A549 (cell line): ENCODE results near the gene SMAD3. TPM values are rescaled to one million over a fixed set of nuclear protein-coding genes. Genes with fewer than 3 reads are reported as not detected.
A peak's percentile ranks its signal among the peaks of the same experiment; 100 is the strongest.

Experiments used
- ATAC-seq, 2 experiments: fragments of 200-7000 bp in 1 of 2; fragments of >200 bp in 1 of 2; cut with Nextera tagmentation in 1 of 2; cut with Tn5 transposase in 1 of 2; 3 replicates each; pipeline versions ENCODE4 v1.8.0 to v1.9.1; 2018 to 2020; ENCODE audit warnings: mild to moderate bottlenecking in 1 of 2, moderate library complexity in 1 of 2
- CTCF ChIA-PET: fragments of 300-600 bp; sonication (Branson Sonifier 250); formaldehyde crosslinking; extraction: SDS; loops from one replicate; lab custom pipeline; 2021; ENCODE audit warnings: antibody characterized with exemption, inconsistent platforms; lab: Yijun Ruan, JAX
- POLR2A ChIA-PET: fragments of 350-600 bp; formaldehyde crosslinking; extraction: SDS; loops from one replicate; lab custom pipeline; 2021; ENCODE audit warnings: antibody characterized with exemption, inconsistent platforms; lab: Yijun Ruan, JAX
- DNase-seq, 2 experiments: peaks; one replicate each; pipeline versions ENCODE4 v3.0.0 to v3.0.0-alpha.2; 2011 to 2016; ENCODE audit warnings: low read depth in 1 of 2, low spot score in 1 of 2
- FAIRE-seq: peaks from 2 replicates; lab custom pipeline; 2011; peaks lifted over from hg19 to GRCh38; lab: Jason Lieb, UNC
- H3K27ac ChIP-seq, 2 experiments: fragments of >200 bp; sonication (Bioruptor Twin); formaldehyde crosslinking; 3 replicates each; pipeline ENCODE4 v1.5.1; 2016 to 2017
- H3K4me1 ChIP-seq: fragments of >200 bp; sonication (Bioruptor Twin); formaldehyde crosslinking; 3 replicates; pipeline ENCODE4 v1.6.1; 2016
- H3K4me2 ChIP-seq: fragments of >200 bp; sonication (Bioruptor Twin); formaldehyde crosslinking; 3 replicates; pipeline ENCODE4 v1.6.1; 2016
- H3K4me3 ChIP-seq: fragments of >200 bp; sonication (Bioruptor Twin); formaldehyde crosslinking; 3 replicates; pipeline ENCODE4 v1.5.1; 2016
- H3K9me3 ChIP-seq: fragments of >200 bp; sonication (Bioruptor Twin); formaldehyde crosslinking; 3 replicates; pipeline ENCODE4 v1.6.1; 2016
- BHLHE40 ChIP-seq: IDR thresholded peaks from 2 replicates; pipeline ENCODE4 v1.6.1; 2012; ENCODE audit warnings: low read depth, low read length, inconsistent platforms
- CBX2 ChIP-seq: fragments of 200-600 bp; sonication (generic); IDR thresholded peaks from 2 replicates; pipeline ENCODE4 v1.6.1; 2016; ENCODE audit warnings: low read depth, mild to moderate bottlenecking, borderline replicate concordance
- CBX8 ChIP-seq: fragments of 200-600 bp; sonication (generic); IDR thresholded peaks from 2 replicates; pipeline ENCODE4 v1.6.1; 2016
- CHD2 ChIP-seq: fragments of 150-350 bp; IDR thresholded peaks from 2 replicates; pipeline ENCODE4 v1.6.1; 2014; ENCODE audit warnings: low read length; ENCODE audit not compliant: partially characterized antibody
- CHD4 ChIP-seq: fragments of 200-600 bp; sonication (generic); IDR thresholded peaks from 2 replicates; pipeline ENCODE4 v1.6.1; 2016; ENCODE audit warnings: antibody characterized with exemption, mild to moderate bottlenecking, borderline replicate concordance
- EHF ChIP-seq: fragments of 250-450 bp; sonication (Bioruptor Pico); IDR thresholded peaks from 2 replicates; pipeline ENCODE4 v1.5.0; 2020; ENCODE audit warnings: mild to moderate bottlenecking
- EP300 ChIP-seq, 2 experiments: fragments of >200 bp; sonication (Bioruptor Twin); formaldehyde crosslinking; IDR thresholded peaks; 2 replicates in 1 of 2; 3 replicates in 1 of 2; pipeline ENCODE4 v1.6.1; 2016 to 2017
- FOSL2 ChIP-seq, 2 experiments: fragments of 450-650 bp in 1 of 2; fragments of >200 bp in 1 of 2; sonication (Bioruptor Twin) in 1 of 2; formaldehyde crosslinking; IDR thresholded peaks; 2 replicates each; pipeline versions ENCODE4 v1.5.0 to v1.6.1; 2016 to 2020; ENCODE audit warnings: mild to moderate bottlenecking in 1 of 2, moderate library complexity in 1 of 2
- HOXA7 ChIP-seq: fragments of 250-450 bp; sonication (Bioruptor Pico); IDR thresholded peaks from 2 replicates; pipeline ENCODE4 v1.5.0; 2020; ENCODE audit warnings: mild to moderate bottlenecking, moderate library complexity
- HOXB5 ChIP-seq: fragments of 250-450 bp; sonication (Bioruptor Pico); IDR thresholded peaks from 2 replicates; pipeline ENCODE4 v1.5.0; 2020; ENCODE audit warnings: mild to moderate bottlenecking, moderate library complexity
- JUNB ChIP-seq: fragments of >200 bp; sonication (Bioruptor Twin); formaldehyde crosslinking; IDR thresholded peaks from 2 replicates; pipeline ENCODE4 v1.6.1; 2016
- KDM1A ChIP-seq: fragments of 200-600 bp; sonication (generic); IDR thresholded peaks from 2 replicates; pipeline ENCODE4 v1.6.1; 2016; ENCODE audit warnings: low read depth, mild to moderate bottlenecking
- KDM5A ChIP-seq: fragments of 200-600 bp; sonication (generic); IDR thresholded peaks from 2 replicates; pipeline ENCODE4 v1.6.1; 2016; ENCODE audit warnings: antibody characterized with exemption, mild to moderate bottlenecking
- NFE2L2 ChIP-seq: fragments of 150-350 bp; conservative IDR thresholded peaks from 2 replicates; pipeline ENCODE4 v1.6.1; 2014; ENCODE audit warnings: low read length
- POLR2AphosphoS2 ChIP-seq: conservative IDR thresholded peaks from 2 replicates; pipeline ENCODE4 v1.6.1; 2012; ENCODE audit warnings: low read length, improper control_type of control experiment, inconsistent platforms
- SREBF2 ChIP-seq: fragments of 450-650 bp; IDR thresholded peaks from 2 replicates; pipeline ENCODE4 v1.6.1; 2014; ENCODE audit warnings: mild to moderate bottlenecking, moderate library complexity
- ZSCAN20 ChIP-seq: fragments of 250-450 bp; sonication (Bioruptor Pico); IDR thresholded peaks from 2 replicates; pipeline ENCODE4 v1.8.0; 2022; ENCODE audit warnings: mild to moderate bottlenecking, moderate library complexity
- WGBS: methylation state at CpG from one replicate; pipeline ENCODE4 v1.1.6; 2017; ENCODE audit errors: missing lambda C conversion rate; 5-methylcytosine and 5-hydroxymethylcytosine counted together
- polyA plus RNA-seq, 4 experiments: library from polyadenylated mRNA; depleted of rRNA in 3 of 4; stranded (reverse); fragments of >200 nt; fragmentation: RNase III in 1 of 4; extraction: RNeasy Plus Mini Kit Qiagen cat#74134 plus additional on column Dnase treatment in 1 of 4; gene quantifications; 2 replicates in 3 of 4; 3 replicates in 1 of 4; pipeline ENCODE4 v1.2.3, GENCODE V29; 2011 to 2017
- TF ChIP-seq, protein P1 (sequence below): fragments of >200 bp; sonication (Bioruptor Twin); formaldehyde crosslinking; IDR thresholded peaks from 3 replicates; pipeline ENCODE4 v1.6.1; 2016
- TF ChIP-seq, protein P2 (sequence below): fragments of 250-450 bp; sonication (Bioruptor Pico); IDR thresholded peaks from 2 replicates; pipeline ENCODE4 v1.5.0; 2020; ENCODE audit warnings: low read depth, mild to moderate bottlenecking, moderate library complexity
- TF ChIP-seq, protein P3 (sequence below): IDR thresholded peaks from 2 replicates; pipeline ENCODE4 v1.6.1; 2012
- TF ChIP-seq, protein P4 (sequence below): IDR thresholded peaks from 2 replicates; pipeline ENCODE4 v1.6.1; 2012; ENCODE audit warnings: low read depth, borderline replicate concordance

Gene SMAD3
- polyA plus RNA-seq, 2 of the 4 experiments (the other 2 are of a cell fraction): 74.6 to 77.2 TPM

DNA sequence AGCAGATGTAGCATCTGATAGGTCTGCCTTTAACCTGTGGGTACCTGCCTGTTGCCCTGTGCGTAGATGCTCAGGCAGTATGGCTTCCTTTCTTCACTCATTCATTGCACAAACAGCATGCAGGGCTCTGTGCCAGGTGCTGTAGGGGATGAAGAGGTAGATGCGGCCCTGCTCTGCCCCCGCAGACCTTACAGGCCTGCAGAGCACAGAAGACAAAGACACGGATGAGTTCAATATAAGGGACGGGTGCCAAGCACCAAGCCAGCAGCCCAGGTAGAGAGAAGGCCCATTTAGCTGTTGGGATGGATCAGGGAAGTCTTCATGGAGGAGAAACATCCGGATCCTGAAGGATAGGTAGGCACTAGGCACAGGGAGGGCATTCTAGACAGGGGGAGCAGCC is 119.6 kb downstream of the SMAD3 start:
- CTCF ChIA-PET: interaction anchor here (1.0 to 1.3 kb wide), 3 partner anchors 11 to 239 kb away, joined by 3 to 7 read pairs (median 4); no protein-coding TSS in a partner anchor
- WGBS: 92% methylated on average over 6 of the region's 6 CpGs
- DNase-seq (no peak), FAIRE-seq (no peak), ATAC-seq (no peak)
- H3K4me3 ChIP-seq: no peak overlapping the region
- POLR2A ChIA-PET: no interaction called here
- no peak overlapping the region for H3K4me2 ChIP-seq
- H3K4me1 ChIP-seq: peaks cover 50% of the 10 kb centered on the region
- TF ChIP-seq CHD2 (no peak), EP300 (IDR thresholded peaks at IDR 0.05) (no peak), HOXB5 (no peak), JUNB (no peak)
- TF ChIP-seq, protein P1, sequence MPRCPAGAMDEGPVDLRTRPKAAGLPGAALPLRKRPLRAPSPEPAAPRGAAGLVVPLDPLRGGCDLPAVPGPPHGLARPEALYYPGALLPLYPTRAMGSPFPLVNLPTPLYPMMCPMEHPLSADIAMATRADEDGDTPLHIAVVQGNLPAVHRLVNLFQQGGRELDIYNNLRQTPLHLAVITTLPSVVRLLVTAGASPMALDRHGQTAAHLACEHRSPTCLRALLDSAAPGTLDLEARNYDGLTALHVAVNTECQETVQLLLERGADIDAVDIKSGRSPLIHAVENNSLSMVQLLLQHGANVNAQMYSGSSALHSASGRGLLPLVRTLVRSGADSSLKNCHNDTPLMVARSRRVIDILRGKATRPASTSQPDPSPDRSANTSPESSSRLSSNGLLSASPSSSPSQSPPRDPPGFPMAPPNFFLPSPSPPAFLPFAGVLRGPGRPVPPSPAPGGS: no peak
- TF ChIP-seq, protein P2, sequence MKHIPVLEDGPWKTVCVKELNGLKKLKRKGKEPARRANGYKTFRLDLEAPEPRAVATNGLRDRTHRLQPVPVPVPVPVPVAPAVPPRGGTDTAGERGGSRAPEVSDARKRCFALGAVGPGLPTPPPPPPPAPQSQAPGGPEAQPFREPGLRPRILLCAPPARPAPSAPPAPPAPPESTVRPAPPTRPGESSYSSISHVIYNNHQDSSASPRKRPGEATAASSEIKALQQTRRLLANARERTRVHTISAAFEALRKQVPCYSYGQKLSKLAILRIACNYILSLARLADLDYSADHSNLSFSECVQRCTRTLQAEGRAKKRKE (CRISPR knock-in tag): no peak
- H3K9me3 ChIP-seq: no peaks in the 10 kb centered on the region
- peak overlapping the region; percentile 9 to 15; a peak in 3 of 6 replicates for H3K27ac ChIP-seq

DNA sequence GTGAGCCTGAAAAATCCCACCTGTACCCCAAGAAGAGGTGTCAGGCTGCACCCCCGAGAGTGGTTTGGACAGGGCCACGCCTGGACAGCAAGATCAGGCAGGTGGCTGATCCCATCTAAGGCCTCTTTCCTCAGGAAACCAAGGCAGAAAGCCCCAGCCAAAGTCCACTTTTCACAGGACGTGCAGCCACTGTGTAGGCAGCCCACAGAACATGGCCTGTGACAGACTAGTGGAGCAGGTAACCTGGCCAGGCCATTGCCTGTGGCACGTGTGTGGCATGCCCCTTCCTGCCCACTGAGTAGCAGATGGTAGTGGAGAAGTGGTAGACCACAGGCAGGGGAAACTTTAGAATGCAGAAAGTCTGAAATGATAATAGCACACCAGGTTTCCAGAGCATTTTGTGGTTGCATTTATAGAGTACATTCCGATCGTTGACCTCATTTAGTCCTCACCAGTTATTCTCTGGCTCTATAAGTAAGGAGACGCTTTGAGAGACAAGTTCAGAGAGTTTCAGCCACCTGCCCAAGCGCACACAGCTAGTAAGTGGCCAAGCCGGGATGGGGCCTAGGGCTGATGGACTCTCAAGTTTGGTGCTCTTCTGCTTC is 120.3 kb downstream of the SMAD3 start:
- FAIRE-seq (no peak), DNase-seq (peak in 1 of 2 experiments; percentile 3), ATAC-seq (peak in 1 of 2 experiments; percentile 11; a peak in 3 of 6 replicates)
- Histone ChIP-seq H3K4me2 (no peak overlapping the region), H3K4me3 (no peak overlapping the region), H3K9me3 (no peaks in the 10 kb centered on the region), H3K4me1 (peaks cover 50% of the 10 kb centered on the region), H3K27ac (peak overlapping the region; percentile 9 to 15; a peak in 3 of 6 replicates)
- WGBS: 91% methylated on average over 8 of the region's 9 CpGs
- ChIA-PET CTCF (interaction anchor here (0.9 to 1.3 kb wide), 6 partner anchors 11 to 239 kb away, joined by 3 to 7 read pairs (median 3); no protein-coding TSS in a partner anchor), POLR2A (interaction anchor here (0.5 kb wide), 1 partner anchor 9 kb away, joined by 9 read pairs; no protein-coding TSS in a partner anchor)
- TF ChIP-seq FOSL2 (IDR thresholded peaks at IDR 0.05) (no peak), FOSL2 (CRISPR knock-in tag; IDR thresholded peaks at IDR 0.05) (no peak), HOXA7 (CRISPR knock-in tag) (no peak), BHLHE40 (no peak), EHF (CRISPR knock-in tag) (no peak), SREBF2 (no peak), KDM1A (no peak), CBX8 (no peak), CBX2 (no peak), ZSCAN20 (CRISPR knock-in tag) (no peak), CHD4 (no peak), KDM5A (no peak), POLR2AphosphoS2 (no peak), NFE2L2 (no peak)
- TF ChIP-seq, protein P3, sequence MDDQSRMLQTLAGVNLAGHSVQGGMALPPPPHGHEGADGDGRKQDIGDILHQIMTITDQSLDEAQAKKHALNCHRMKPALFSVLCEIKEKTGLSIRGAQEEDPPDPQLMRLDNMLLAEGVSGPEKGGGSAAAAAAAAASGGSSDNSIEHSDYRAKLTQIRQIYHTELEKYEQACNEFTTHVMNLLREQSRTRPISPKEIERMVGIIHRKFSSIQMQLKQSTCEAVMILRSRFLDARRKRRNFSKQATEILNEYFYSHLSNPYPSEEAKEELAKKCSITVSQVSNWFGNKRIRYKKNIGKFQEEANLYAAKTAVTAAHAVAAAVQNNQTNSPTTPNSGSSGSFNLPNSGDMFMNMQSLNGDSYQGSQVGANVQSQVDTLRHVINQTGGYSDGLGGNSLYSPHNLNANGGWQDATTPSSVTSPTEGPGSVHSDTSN: no peak
- TF ChIP-seq, protein P4, sequence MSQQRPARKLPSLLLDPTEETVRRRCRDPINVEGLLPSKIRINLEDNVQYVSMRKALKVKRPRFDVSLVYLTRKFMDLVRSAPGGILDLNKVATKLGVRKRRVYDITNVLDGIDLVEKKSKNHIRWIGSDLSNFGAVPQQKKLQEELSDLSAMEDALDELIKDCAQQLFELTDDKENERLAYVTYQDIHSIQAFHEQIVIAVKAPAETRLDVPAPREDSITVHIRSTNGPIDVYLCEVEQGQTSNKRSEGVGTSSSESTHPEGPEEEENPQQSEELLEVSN: no peak
